SK-N-SH (cell line): Measurements from ENCODE around the gene SPATA24. TPM values are rescaled to one million over a fixed set of nuclear protein-coding genes. Genes with fewer than 3 reads are reported as not detected.

ENCODE experiments used
- CTCF ChIA-PET: fragments of 300-600, 350-600 bp; formaldehyde crosslinking; extraction: SDS; loops from one replicate; lab custom pipeline; 2021; lab: Yijun Ruan, JAX
- POLR2A ChIA-PET: fragments of 350-600 bp; sonication (Branson Sonifier 250); formaldehyde crosslinking; extraction: SDS; loops from one replicate; lab custom pipeline; 2020; ENCODE audit warnings: antibody characterized with exemption, inconsistent platforms; lab: Yijun Ruan, JAX
- DNase-seq: peaks from one replicate; pipeline ENCODE4 v3.0.0; 2012
- H2AFZ ChIP-seq: fragments of 200-600 bp; sonication (generic); 2 replicates; pipeline ENCODE4 v1.8.1; 2016; ENCODE audit warnings: antibody characterized with exemption, mild to moderate bottlenecking, low read depth
- H3F3A ChIP-seq: fragments of 200-600 bp; sonication (generic); replicated peaks from 2 replicates; pipeline ENCODE3; 2016; ENCODE audit warnings: antibody characterized with exemption, mild to moderate bottlenecking; ENCODE audit not compliant: insufficient read depth
- H3K27ac ChIP-seq, 2 experiments: fragments of 200-500 bp in 1 of 2; fragments of 200-600 bp in 1 of 2; sonication (Bioruptor generic) in 1 of 2; sonication (generic), shearing (Covaris generic) in 1 of 2; 2 replicates each; pipeline versions ENCODE4 v1.5.1 to v1.6.1; 2014 to 2016; ENCODE audit warnings: low read depth in 2 of 2, inconsistent platforms in 1 of 2, low read length in 1 of 2, mild to moderate bottlenecking in 1 of 2, mixed read lengths in 1 of 2
- H3K27me3 ChIP-seq: fragments of 200-600 bp; sonication (generic), shearing (Covaris generic); 2 replicates; pipeline ENCODE4 v1.6.1; 2016; ENCODE audit warnings: mixed run types; ENCODE audit not compliant: insufficient read depth
- H3K36me3 ChIP-seq, 2 experiments: fragments of 200-500 bp in 1 of 2; fragments of 200-600 bp in 1 of 2; sonication (Bioruptor generic) in 1 of 2; sonication (generic) in 1 of 2; replicated peaks in 1 of 2; 2 replicates each; pipeline versions ENCODE3 to v1.5.1; 2014 to 2016; ENCODE audit warnings: low read length in 1 of 2, mild to moderate bottlenecking in 1 of 2; ENCODE audit not compliant: insufficient read depth in 2 of 2, control insufficient read depth in 1 of 2
- H3K4me1 ChIP-seq, 2 experiments: fragments of 200-500 bp in 1 of 2; fragments of 200-600 bp in 1 of 2; sonication (Bioruptor generic) in 1 of 2; sonication (generic), shearing (Covaris generic) in 1 of 2; 2 replicates each; pipeline versions ENCODE4 v1.5.1 to v1.6.1; 2014 to 2016; ENCODE audit warnings: low read depth in 1 of 2, low read length in 1 of 2, mixed run types in 1 of 2; ENCODE audit not compliant: insufficient read depth in 2 of 2, control insufficient read depth in 1 of 2
- H3K4me2 ChIP-seq: fragments of 200-600 bp; sonication (generic), shearing (Covaris generic); 2 replicates; pipeline ENCODE4 v1.6.1; 2017; ENCODE audit warnings: mixed run types
- H3K4me3 ChIP-seq, 2 experiments: fragments of 200-500 bp in 1 of 2; fragments of 200-600 bp in 1 of 2; sonication (Bioruptor generic) in 1 of 2; sonication (generic), shearing (Covaris generic) in 1 of 2; 2 replicates each; pipeline versions ENCODE4 v1.5.1 to v1.8.1; 2014 to 2016; ENCODE audit warnings: low read depth in 2 of 2, inconsistent platforms in 1 of 2, low read length in 1 of 2, mild to moderate bottlenecking in 1 of 2, mixed read lengths in 1 of 2, moderate library complexity in 1 of 2
- H3K79me2 ChIP-seq: fragments of 200-600 bp; sonication (generic); 2 replicates; pipeline ENCODE4 v1.8.1; 2017; ENCODE audit warnings: mild to moderate bottlenecking; ENCODE audit not compliant: insufficient read depth
- H3K9ac ChIP-seq: fragments of 200-600 bp; sonication (generic); 2 replicates; pipeline ENCODE4 v1.6.1; 2017; ENCODE audit warnings: mixed run types
- H3K9me2 ChIP-seq: fragments of 200-600 bp; sonication (generic); 2 replicates; pipeline ENCODE4 v1.6.1; 2017; ENCODE audit warnings: mixed run types
- H3K9me3 ChIP-seq: fragments of 200-600 bp; sonication (generic); 2 replicates; pipeline ENCODE4 v1.6.1; 2017; ENCODE audit warnings: mixed run types, mild to moderate bottlenecking, moderate library complexity
- H4K20me1 ChIP-seq: fragments of 200-600 bp; sonication (generic); 2 replicates; pipeline ENCODE4 v1.6.1; 2017; ENCODE audit warnings: mild to moderate bottlenecking, mixed run types; ENCODE audit not compliant: insufficient read depth
- FOSL2 ChIP-seq: IDR thresholded peaks from 2 replicates; pipeline ENCODE4 v1.4.0; 2012; ENCODE audit warnings: low read depth, mild to moderate bottlenecking, moderate library complexity, borderline replicate concordance
- FOXJ3 ChIP-seq: sonication (generic); formaldehyde crosslinking; IDR thresholded peaks from 2 replicates; pipeline ENCODE4 v1.5.1; 2020; ENCODE audit warnings: mild to moderate bottlenecking, missing genetic modification reagents
- GATA2 ChIP-seq: sonication (generic); formaldehyde crosslinking; IDR thresholded peaks from 2 replicates; pipeline ENCODE4 v1.5.0; 2020; ENCODE audit warnings: mild to moderate bottlenecking, missing genetic modification reagents
- JUND ChIP-seq: IDR thresholded peaks from 2 replicates; pipeline ENCODE4 v1.4.0; 2012
- MXI1 ChIP-seq: IDR thresholded peaks from 2 replicates; pipeline ENCODE4 v1.6.1; 2012; ENCODE audit warnings: mild to moderate bottlenecking, low read depth, low read length, improper control_type of control experiment
- NRF1 ChIP-seq: IDR thresholded peaks from 2 replicates; pipeline ENCODE4 v1.6.1; 2012; ENCODE audit warnings: low read depth, mild to moderate bottlenecking, low read length
- RCOR1 ChIP-seq: fragments of 150-350 bp; IDR thresholded peaks from 2 replicates; pipeline ENCODE4 v1.6.1; 2017; ENCODE audit warnings: antibody characterized with exemption, low read length
- SMC3 ChIP-seq: IDR thresholded peaks from 2 replicates; pipeline ENCODE4 v1.6.1; 2012; ENCODE audit warnings: low read depth, low read length, improper control_type of control experiment
- TAF1 ChIP-seq: IDR thresholded peaks from 2 replicates; pipeline ENCODE4 v1.6.1; 2012; ENCODE audit warnings: low read depth, mild to moderate bottlenecking, low read length, moderate library complexity, borderline replicate concordance
- TEAD4 ChIP-seq: IDR thresholded peaks from 2 replicates; pipeline ENCODE4 v1.4.0; 2012; ENCODE audit warnings: mild to moderate bottlenecking, borderline replicate concordance; ENCODE audit not compliant: insufficient read depth
- WGBS: methylation state at CpG from one replicate; pipeline ENCODE4 v1.1.6; 2017; ENCODE audit warnings: low lambda C conversion rate; 5-methylcytosine and 5-hydroxymethylcytosine counted together
- polyA plus RNA-seq, 3 experiments: library from polyadenylated mRNA; depleted of rRNA; stranded (reverse); fragments of >200 nt; gene quantifications; 2 replicates each; pipeline ENCODE4 v1.2.3, GENCODE V29; 2012
- TF ChIP-seq, protein P1 (sequence below): fragments of 150-350 bp; IDR thresholded peaks from 2 replicates; pipeline ENCODE4 v1.6.1; 2016; ENCODE audit warnings: mild to moderate bottlenecking, low read depth, low read length
- TF ChIP-seq, protein P2 (sequence below): fragments of 150-350 bp; IDR thresholded peaks from 2 replicates; pipeline ENCODE4 v1.6.1; 2017; ENCODE audit warnings: antibody characterized with exemption, low read length, low read depth, borderline replicate concordance
- TF ChIP-seq, protein P3 (sequence below): IDR thresholded peaks from 2 replicates; pipeline ENCODE4; 2012
- TF ChIP-seq, protein P4 (sequence below): IDR thresholded peaks from 2 replicates; pipeline ENCODE4 v1.4.0; 2012; ENCODE audit warnings: low read depth, borderline replicate concordance

The SPATA24 gene
- polyA plus RNA-seq, 1 of the 3 experiments (the other 2 are of a cell fraction) = 7.6 TPM

DNA sequence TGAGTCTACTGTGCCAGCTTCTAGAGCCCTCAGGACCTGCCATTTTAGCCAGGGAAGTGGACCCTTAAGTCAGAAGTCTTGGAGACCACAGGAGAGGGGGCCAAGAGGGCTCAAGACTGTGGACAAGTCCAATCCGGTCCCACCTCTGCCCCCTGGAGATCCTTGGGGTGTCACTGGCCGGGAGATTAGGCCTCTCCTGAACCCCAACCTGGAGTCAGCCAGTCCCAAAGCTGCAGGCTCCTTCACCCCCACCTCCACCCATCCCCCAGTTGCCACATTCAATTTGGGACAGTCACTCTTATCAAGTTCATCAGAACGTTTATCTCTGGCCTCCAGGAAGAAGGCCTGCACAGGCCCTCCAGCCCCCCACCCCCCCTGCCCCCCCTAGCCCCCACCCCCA, 21.1 kb downstream of the SPATA24 start (continued):
- TF ChIP-seq, protein P1, sequence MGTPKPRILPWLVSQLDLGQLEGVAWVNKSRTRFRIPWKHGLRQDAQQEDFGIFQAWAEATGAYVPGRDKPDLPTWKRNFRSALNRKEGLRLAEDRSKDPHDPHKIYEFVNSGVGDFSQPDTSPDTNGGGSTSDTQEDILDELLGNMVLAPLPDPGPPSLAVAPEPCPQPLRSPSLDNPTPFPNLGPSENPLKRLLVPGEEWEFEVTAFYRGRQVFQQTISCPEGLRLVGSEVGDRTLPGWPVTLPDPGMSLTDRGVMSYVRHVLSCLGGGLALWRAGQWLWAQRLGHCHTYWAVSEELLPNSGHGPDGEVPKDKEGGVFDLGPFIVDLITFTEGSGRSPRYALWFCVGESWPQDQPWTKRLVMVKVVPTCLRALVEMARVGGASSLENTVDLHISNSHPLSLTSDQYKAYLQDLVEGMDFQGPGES = no peak
- TF ChIP-seq TAF1 (no peak), MXI1 (no peak)
- TF ChIP-seq, protein P2, sequence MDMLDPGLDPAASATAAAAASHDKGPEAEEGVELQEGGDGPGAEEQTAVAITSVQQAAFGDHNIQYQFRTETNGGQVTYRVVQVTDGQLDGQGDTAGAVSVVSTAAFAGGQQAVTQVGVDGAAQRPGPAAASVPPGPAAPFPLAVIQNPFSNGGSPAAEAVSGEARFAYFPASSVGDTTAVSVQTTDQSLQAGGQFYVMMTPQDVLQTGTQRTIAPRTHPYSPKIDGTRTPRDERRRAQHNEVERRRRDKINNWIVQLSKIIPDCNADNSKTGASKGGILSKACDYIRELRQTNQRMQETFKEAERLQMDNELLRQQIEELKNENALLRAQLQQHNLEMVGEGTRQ = no peak
- TF ChIP-seq, all 33 proteins: peak for 0

DNA sequence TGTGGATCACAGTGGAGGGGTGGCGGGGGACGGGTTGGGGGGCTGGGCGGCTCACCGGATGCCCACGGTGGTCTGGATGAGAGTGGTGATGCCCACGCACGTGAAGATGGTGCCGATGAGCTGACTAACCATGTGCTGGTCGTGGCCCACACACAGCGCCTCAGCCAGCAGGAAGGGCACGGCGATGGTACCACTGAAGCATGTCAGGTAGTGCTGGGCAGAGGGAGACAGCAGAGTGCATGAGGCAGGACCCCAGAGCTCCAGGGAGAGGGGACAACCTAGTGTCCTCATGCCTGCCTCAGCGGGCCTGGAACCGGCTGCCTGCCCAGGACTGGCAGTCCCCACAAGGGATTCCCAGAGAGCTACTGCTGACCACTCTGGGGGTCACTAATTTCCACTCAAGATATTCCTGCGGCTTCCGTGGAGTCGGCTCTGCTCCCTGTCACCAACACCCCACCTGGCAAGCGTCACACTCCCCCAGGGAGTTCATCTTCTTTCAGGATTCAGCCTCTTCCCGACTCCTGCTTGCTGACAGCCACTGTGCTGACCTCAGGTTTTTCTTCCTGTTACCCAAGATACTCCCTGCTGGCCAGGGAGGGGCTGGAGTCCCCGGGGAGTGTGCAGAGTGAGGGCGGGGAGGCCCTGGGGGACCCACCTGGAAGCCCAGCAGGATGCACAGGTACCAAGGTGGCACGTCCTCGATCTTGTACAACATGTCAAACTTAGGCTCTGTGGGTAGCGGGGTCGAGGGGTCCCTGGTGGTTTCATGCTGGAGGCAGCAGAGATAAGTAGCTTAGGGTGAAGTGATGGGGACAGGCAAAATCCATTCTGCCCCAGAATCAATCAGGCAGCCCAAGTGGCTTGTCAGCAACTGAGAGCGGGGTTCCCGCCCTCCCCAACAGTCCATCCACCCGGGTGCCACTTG, 21.8 kb downstream of the SPATA24 start:
- H3K9me2 ChIP-seq = no peaks in the 10 kb centered on the region
- no peak overlapping the region for H3K9ac ChIP-seq
- no peak overlapping the region for H3K4me2 ChIP-seq
- ChIA-PET POLR2A (interaction anchor here (0.8 kb wide), 1 partner anchor 8 kb away, joined by 3 read pairs; no protein-coding TSS in a partner anchor), CTCF (interaction anchor here (0.6 to 2.2 kb wide), 3 partner anchors 10 to 197 kb away, joined by 3 to 8 read pairs (median 3); no protein-coding TSS in a partner anchor)
- H3K4me1 ChIP-seq = peaks cover 0 to 23% of the 10 kb centered on the region in 2 experiments; a peak in 1 of 4 replicates
- no peaks in the 10 kb centered on the region for H4K20me1 ChIP-seq
- no peak for TF ChIP-seq FOXJ3 (CRISPR knock-in tag)
- TF ChIP-seq MXI1 = no peak
- TF ChIP-seq NRF1 = no peak
- H3K36me3 ChIP-seq = no peaks in the 10 kb centered on the region
- H3K4me3 ChIP-seq = no peak overlapping the region
- H3K27ac ChIP-seq = no peak overlapping the region; a peak in 1 of 4 replicates
- no peaks in the 10 kb centered on the region for H3K79me2 ChIP-seq
- 90% methylated on average over 24 of the region's 28 CpGs for WGBS
- DNase-seq = no peak
- no peaks in the 10 kb centered on the region for H3F3A ChIP-seq
- no peak overlapping the region for H2AFZ ChIP-seq
- H3K27me3 ChIP-seq = no peaks in the 10 kb centered on the region
- H3K9me3 ChIP-seq = no peaks in the 10 kb centered on the region

DNA sequence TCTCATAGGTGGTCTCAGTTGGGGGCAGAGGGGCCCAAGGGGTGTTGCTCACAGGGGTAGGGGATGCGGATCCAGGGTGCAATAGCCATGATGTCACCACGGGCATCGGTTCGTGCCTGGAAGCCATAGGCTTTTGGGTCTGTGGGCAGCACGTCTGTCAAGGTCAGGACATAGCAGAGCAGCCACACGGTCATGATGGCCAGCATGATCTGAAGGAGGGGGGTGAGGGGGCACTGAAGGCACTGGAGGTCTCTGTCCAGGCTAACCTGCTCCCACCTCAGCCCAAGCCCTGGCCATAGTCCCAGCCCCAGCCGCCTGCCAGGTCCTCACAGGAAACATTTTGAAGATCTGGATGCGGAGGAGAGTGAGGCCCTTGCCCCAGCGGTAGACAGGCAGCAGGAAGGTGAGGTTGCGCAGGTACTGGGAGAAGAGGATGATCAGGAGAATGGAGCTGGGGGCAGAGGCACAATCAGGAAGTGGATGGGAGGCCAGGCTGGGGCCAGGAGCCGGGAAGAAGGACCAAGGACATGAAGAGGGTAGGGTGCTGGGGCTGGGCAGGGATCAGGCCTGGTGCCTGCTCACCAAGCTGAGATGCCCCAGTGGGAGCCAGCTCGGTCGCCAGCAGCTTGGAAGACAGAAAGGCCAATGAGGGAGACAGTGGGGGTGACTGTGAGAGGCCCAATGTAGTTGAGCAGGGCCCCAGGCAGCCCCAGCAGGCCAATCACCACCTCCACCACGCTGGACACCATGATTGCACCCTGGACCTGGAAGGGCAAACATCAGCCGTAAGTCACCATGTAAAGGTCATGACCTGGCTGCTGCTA, 24.1 kb downstream of the SPATA24 start:
- Histone ChIP-seq H2AFZ (no peak overlapping the region), H3K4me1 (peaks cover 0 to 23% of the 10 kb centered on the region in 2 experiments; a peak in 1 of 4 replicates), H3K27ac (no peak overlapping the region), H3K36me3 (no peaks in the 10 kb centered on the region), H3K9ac (no peak overlapping the region), H4K20me1 (no peaks in the 10 kb centered on the region), H3K79me2 (no peaks in the 10 kb centered on the region), H3K4me2 (no peak overlapping the region), H3K27me3 (no peaks in the 10 kb centered on the region), H3K9me3 (no peaks in the 10 kb centered on the region), H3K4me3 (no peak overlapping the region), H3K9me2 (no peaks in the 10 kb centered on the region), H3F3A (no peaks in the 10 kb centered on the region)
- CTCF ChIA-PET = no interaction called here
- 94% methylated on average over 10 of the region's 15 CpGs for WGBS
- no peak for DNase-seq
- POLR2A ChIA-PET = no interaction called here
- TF ChIP-seq, protein P3, sequence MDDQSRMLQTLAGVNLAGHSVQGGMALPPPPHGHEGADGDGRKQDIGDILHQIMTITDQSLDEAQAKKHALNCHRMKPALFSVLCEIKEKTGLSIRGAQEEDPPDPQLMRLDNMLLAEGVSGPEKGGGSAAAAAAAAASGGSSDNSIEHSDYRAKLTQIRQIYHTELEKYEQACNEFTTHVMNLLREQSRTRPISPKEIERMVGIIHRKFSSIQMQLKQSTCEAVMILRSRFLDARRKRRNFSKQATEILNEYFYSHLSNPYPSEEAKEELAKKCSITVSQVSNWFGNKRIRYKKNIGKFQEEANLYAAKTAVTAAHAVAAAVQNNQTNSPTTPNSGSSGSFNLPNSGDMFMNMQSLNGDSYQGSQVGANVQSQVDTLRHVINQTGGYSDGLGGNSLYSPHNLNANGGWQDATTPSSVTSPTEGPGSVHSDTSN = no peak
- TF ChIP-seq FOSL2 = no peak
- no peak for TF ChIP-seq TAF1
- TF ChIP-seq, protein P4, sequence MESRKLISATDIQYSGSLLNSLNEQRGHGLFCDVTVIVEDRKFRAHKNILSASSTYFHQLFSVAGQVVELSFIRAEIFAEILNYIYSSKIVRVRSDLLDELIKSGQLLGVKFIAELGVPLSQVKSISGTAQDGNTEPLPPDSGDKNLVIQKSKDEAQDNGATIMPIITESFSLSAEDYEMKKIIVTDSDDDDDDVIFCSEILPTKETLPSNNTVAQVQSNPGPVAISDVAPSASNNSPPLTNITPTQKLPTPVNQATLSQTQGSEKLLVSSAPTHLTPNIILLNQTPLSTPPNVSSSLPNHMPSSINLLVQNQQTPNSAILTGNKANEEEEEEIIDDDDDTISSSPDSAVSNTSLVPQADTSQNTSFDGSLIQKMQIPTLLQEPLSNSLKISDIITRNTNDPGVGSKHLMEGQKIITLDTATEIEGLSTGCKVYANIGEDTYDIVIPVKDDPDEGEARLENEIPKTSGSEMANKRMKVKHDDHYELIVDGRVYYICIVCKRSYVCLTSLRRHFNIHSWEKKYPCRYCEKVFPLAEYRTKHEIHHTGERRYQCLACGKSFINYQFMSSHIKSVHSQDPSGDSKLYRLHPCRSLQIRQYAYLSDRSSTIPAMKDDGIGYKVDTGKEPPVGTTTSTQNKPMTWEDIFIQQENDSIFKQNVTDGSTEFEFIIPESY = no peak
- no peak for TF ChIP-seq RCOR1
- no peak for TF ChIP-seq JUND
- TF ChIP-seq GATA2 = no peak
- TF ChIP-seq TEAD4 = no peak
- TF ChIP-seq SMC3 = no peak
- no peak for TF ChIP-seq MXI1
